22Rv1 (cell line): ENCODE measurements around the gene TWF1.

Experiments
- H3K27ac ChIP-seq: fragments of 450-650 bp; 2 replicates; pipeline ENCODE4 v1.5.1; 2017
- CTCF ChIP-seq: fragments of 450-650 bp; IDR thresholded peaks from 2 replicates; pipeline ENCODE4 v1.5.1; 2017; ENCODE audit warnings: mild to moderate bottlenecking
- ZFX ChIP-seq: fragments of 450-650 bp; IDR thresholded peaks from 2 replicates; pipeline ENCODE4 v1.6.1; 2017; ENCODE audit warnings: antibody characterized with exemption, borderline replicate concordance

TWF1 gene

GRCh38 chr12:43750814-43751213, 55.3 kb downstream of the TWF1 start:
- TF ChIP-seq CTCF (no peak), ZFX (no peak)
- H3K27ac ChIP-seq, result no peak overlapping the region

- TF ChIP-seq ZFX (no peak), CTCF (no peak)
- no peak overlapping the region for H3K27ac ChIP-seq
Measured at GRCh38 chr12:43749016-43749415, 57.1 kb downstream of the TWF1 start.

GRCh38 chr12:43744826-43745225, 61.3 kb downstream of the TWF1 start:
- no peak overlapping the region for H3K27ac ChIP-seq
- TF ChIP-seq CTCF (no peak), ZFX (no peak)
